T-helper 2 cell treated with Interferon-gamma antibody and Interleukin-4, amounts not matched to agents 100 ng/mL and 5 ng/mL, for 36 hours (primary cell): ENCODE measurements around the gene EPHX1. TPM values are rescaled to one million over a fixed set of nuclear protein-coding genes. Genes with fewer than 3 reads are reported as not detected.
"Not testable (repeated sequence)": the region's sequence is repeated elsewhere in the genome, so short reads cannot be mapped to it uniquely, and the experiment has no call there.

Source experiments
- intact Hi-C: fragments of 100-400 bp; cut with micrococcal nuclease; formaldehyde crosslinking; loops from one replicate; pipeline ENCODE4 v1.15.1; 2023
- total RNA-seq: library from RNA; stranded (reverse); gene quantifications from 2 replicates; pipeline ENCODE4 v1.2.3, GENCODE V29; 2022

Gene EPHX1
- total RNA-seq, 1 donor from 2014 or later, result 2.2 TPM

- intact Hi-C loops, result loop anchor here (2.0 kb wide), 1 partner anchor 31 kb away; no protein-coding TSS in a partner anchor
These were observed 70.3 kb downstream of the EPHX1 start for GRCh38 chr1:225880222-225880588.

- intact Hi-C loops, result loop anchor here (1.0 to 2.0 kb wide), 2 partner anchors 14 to 30 kb away; no protein-coding TSS in a partner anchor
These were observed 70.7 kb downstream of the EPHX1 start for GRCh38 chr1:225880636-225881035.

- intact Hi-C loops, result loop anchor here (1.0 to 2.0 kb wide), 2 partner anchors 15 to 29 kb away; no protein-coding TSS in a partner anchor
These were observed 71.4 kb downstream of the EPHX1 start for GRCh38 chr1:225881081-225881958.

GRCh38 chr1:225881959-225882693 lies 72.2 kb downstream of the EPHX1 start, which contains the start of gene TMEM63A:
Gene TMEM63A (minus strand): TSS chr1:225882380. CDS start chr1:225877580, 4,800 bp downstream.
- intact Hi-C loops, result loop anchor here (1.0 to 2.0 kb wide), 6 partner anchors 15 to 105 kb away; partner anchors contain the start of genes EPHX1, PYCR2 and SRP9

GRCh38 chr1:225882694-225883615 lies 73.0 kb downstream of the EPHX1 start:
- intact Hi-C loops, result loop anchor here (1.0 kb wide), 4 partner anchors 14 to 106 kb away; partner anchors contain the start of genes EPHX1, PYCR2 and SRP9

- intact Hi-C loops, result no loop called here
These were observed 73.8 kb downstream of the EPHX1 start for GRCh38 chr1:225883616-225884265.

GRCh38 chr1:225885336-225885735 lies 75.4 kb downstream of the EPHX1 start:
- intact Hi-C loops, result no loop called here

- intact Hi-C loops, result no loop called here
These were observed 76.5 kb downstream of the EPHX1 start for GRCh38 chr1:225886159-225887029.

- intact Hi-C loops, result no loop called here
These were observed 77.0 kb downstream of the EPHX1 start for GRCh38 chr1:225887030-225887314.

GRCh38 chr1:225887554-225888288 lies 77.8 kb downstream of the EPHX1 start:
- intact Hi-C loops, result not testable (repeated sequence)

- intact Hi-C loops, result no loop called here
These were observed 78.5 kb downstream of the EPHX1 start for GRCh38 chr1:225888289-225888897.

GRCh38 chr1:225888898-225889601 lies 79.1 kb downstream of the EPHX1 start, which contains the start of gene LEFTY1:
Gene LEFTY1 (minus strand): TSS chr1:225889146. CDS start chr1:225889066, 80 bp downstream.
- intact Hi-C loops, result no loop called here

GRCh38 chr1:225889743-225890142 lies 79.8 kb downstream of the EPHX1 start:
- intact Hi-C loops, result no loop called here

GRCh38 chr1:225890346-225891228 lies 80.7 kb downstream of the EPHX1 start:
- intact Hi-C loops, result no loop called here

- intact Hi-C loops, result no loop called here
These were observed 81.5 kb downstream of the EPHX1 start for GRCh38 chr1:225891229-225891972.

GRCh38 chr1:225892307-225892706 lies 82.4 kb downstream of the EPHX1 start:
- intact Hi-C loops, result no loop called here
